Measurements from ENCODE around the gene TAF7.
"Not testable (repeated sequence)": the region's sequence is repeated elsewhere in the genome, so short reads cannot be mapped to it uniquely, and the experiment has no call there.

TAF7 gene

DNA sequence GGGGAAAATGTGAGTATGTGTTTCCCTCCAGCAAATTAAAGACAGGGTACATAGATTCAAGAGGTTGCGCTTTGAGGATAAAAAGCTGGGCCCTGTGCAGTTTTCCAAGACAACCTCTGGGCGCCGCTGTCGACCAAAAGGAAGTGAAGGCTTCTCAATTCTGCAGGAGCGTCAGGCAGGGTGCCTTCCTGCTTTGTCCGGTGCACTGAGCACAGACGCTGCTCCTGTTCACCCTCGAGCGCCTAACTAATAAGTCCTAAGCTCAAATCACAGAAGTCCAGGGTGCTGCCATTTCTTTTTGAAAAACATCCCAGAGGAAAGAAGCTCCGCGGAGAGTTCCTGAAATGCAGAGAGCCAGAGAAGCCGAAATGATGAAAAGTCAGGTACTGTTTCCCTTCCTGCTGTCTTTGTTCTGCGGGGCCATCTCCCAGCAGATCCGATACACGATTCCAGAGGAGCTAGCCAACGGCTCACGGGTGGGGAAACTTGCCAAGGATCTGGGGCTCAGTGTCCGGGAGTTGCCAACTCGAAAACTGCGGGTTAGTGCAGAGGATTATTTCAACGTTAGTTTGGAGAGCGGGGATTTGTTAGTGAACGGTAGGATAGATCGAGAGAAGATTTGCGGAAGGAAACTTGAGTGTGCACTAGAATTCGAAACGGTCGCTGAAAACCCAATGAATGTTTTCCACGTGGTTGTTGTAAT, 29.5 kb upstream of the TAF7 start, which contains the start of gene PCDHGB1:
PCDHGB1 (plus strand) TSS at position 183 of the 703 bp plus-strand sequence; CDS start at position 345, 162 bp downstream.
- no peaks in the 10 kb centered on the region for H3K36me3 ChIP-seq (ENCODE audit: low read length)
- peak within 1 kb of the TSS; percentile 46 for H3K4me2 ChIP-seq (ENCODE audit: low read depth, low read length, poor library complexity, severe bottlenecking)
- no peak for TF ChIP-seq EZH2phosphoT487 (conservative IDR thresholded peaks at IDR 0.05; ENCODE audit: low read length)
- TF ChIP-seq, protein P1, sequence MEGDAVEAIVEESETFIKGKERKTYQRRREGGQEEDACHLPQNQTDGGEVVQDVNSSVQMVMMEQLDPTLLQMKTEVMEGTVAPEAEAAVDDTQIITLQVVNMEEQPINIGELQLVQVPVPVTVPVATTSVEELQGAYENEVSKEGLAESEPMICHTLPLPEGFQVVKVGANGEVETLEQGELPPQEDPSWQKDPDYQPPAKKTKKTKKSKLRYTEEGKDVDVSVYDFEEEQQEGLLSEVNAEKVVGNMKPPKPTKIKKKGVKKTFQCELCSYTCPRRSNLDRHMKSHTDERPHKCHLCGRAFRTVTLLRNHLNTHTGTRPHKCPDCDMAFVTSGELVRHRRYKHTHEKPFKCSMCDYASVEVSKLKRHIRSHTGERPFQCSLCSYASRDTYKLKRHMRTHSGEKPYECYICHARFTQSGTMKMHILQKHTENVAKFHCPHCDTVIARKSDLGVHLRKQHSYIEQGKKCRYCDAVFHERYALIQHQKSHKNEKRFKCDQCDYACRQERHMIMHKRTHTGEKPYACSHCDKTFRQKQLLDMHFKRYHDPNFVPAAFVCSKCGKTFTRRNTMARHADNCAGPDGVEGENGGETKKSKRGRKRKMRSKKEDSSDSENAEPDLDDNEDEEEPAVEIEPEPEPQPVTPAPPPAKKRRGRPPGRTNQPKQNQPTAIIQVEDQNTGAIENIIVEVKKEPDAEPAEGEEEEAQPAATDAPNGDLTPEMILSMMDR (IDR thresholded peaks at IDR 0.05; ENCODE audit: insufficient read depth, low read length, poor library complexity, severe bottlenecking) = peak; percentile 46
- H3K79me2 ChIP-seq (ENCODE audit: insufficient read depth, low read length) = no peaks in the 10 kb centered on the region
- H3K27me3 ChIP-seq (ENCODE audit: low read length) = no peaks in the 10 kb centered on the region
- no peaks in the 10 kb centered on the region for H4K20me1 ChIP-seq (ENCODE audit: low read depth, low read length)
- 0 out of 2 replicates have a peak, but pooled peaks cover 5% of the 10 kb centered on the region for H3F3A ChIP-seq (ENCODE audit: insufficient read depth)
- H2AFZ ChIP-seq (ENCODE audit: low read depth, low read length, severe bottlenecking) = peak within 1 kb of the TSS; percentile 69
- no peaks in the 10 kb centered on the region for H3K9me2 ChIP-seq (replicated peaks; ENCODE audit: insufficient read depth, low read length)
- H3K9ac ChIP-seq (ENCODE audit: low read length) = peak within 1 kb of the TSS; percentile 30; the same call in 1 of the 2 replicates
- H3K27ac ChIP-seq (ENCODE audit: low read depth, low read length) = no peak within 1 kb of the TSS
- H3K4me3 ChIP-seq (ENCODE audit: insufficient read depth, low read length, poor library complexity, severe bottlenecking) = peak within 1 kb of the TSS; percentile 38
- H3K9me3 ChIP-seq (ENCODE audit: insufficient read depth, low read length) = no peaks in the 10 kb centered on the region

DNA sequence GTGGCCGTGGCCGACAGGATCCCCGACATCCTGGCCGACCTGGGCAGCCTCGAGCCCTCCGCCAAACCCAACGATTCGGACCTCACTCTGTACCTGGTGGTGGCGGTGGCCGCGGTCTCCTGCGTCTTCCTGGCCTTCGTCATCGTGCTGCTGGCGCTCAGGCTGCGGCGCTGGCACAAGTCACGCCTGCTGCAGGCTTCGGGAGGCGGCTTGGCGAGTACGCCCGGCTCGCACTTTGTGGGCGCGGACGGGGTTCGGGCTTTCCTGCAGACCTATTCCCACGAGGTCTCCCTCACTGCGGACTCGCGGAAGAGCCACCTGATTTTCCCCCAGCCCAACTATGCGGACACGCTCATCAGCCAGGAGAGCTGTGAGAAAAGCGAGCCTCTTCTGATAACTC, 25.4 kb upstream of the TAF7 start:
- not testable (repeated sequence) for H3K27ac ChIP-seq (ENCODE audit: low read depth, low read length); H3K4me2 ChIP-seq (ENCODE audit: low read depth, low read length, poor library complexity, severe bottlenecking); H3K79me2 ChIP-seq (ENCODE audit: insufficient read depth, low read length); H3K9ac ChIP-seq (ENCODE audit: low read length); H2AFZ ChIP-seq (ENCODE audit: low read depth, low read length, severe bottlenecking); H3K27me3 ChIP-seq (ENCODE audit: low read length); H3K9me2 ChIP-seq (replicated peaks; ENCODE audit: insufficient read depth, low read length); H3K36me3 ChIP-seq (ENCODE audit: low read length); H4K20me1 ChIP-seq (ENCODE audit: low read depth, low read length); H3K4me3 ChIP-seq (ENCODE audit: insufficient read depth, low read length, poor library complexity, severe bottlenecking); H3F3A ChIP-seq (ENCODE audit: insufficient read depth); H3K9me3 ChIP-seq (ENCODE audit: insufficient read depth, low read length)

DNA sequence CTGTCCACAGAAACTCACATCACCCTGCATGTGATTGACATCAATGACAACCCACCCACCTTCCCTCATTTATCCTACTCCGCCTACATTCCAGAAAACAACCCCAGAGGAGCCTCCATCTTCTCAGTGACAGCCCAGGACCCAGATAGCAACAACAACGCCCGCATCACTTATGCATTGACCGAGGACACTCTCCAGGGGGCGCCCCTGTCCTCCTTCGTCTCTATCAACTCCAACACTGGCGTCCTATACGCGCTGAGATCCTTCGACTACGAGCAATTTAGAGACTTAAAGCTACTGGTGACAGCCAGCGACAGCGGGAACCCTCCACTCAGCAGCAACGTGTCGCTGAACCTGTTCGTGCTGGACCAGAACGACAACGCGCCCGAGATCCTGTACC, 24.7 kb upstream of the TAF7 start:
- H3K9me3 ChIP-seq (ENCODE audit: insufficient read depth, low read length) = no peaks in the 10 kb centered on the region

More for the DNA sequence above, 24.7 kb upstream of the TAF7 start:
- H3K4me2 ChIP-seq (ENCODE audit: low read depth, low read length, poor library complexity, severe bottlenecking) = no peak overlapping the region
- no peaks in the 10 kb centered on the region for H3K79me2 ChIP-seq (ENCODE audit: insufficient read depth, low read length)
- no peak overlapping the region for H3K27ac ChIP-seq (ENCODE audit: low read depth, low read length)
- no peak overlapping the region for H3K9ac ChIP-seq (ENCODE audit: low read length)
- H3K9me2 ChIP-seq (replicated peaks; ENCODE audit: insufficient read depth, low read length) = no peaks in the 10 kb centered on the region
- TF ChIP-seq, protein P1 (IDR thresholded peaks at IDR 0.05; ENCODE audit: insufficient read depth, low read length, poor library complexity, severe bottlenecking) = no peak
- no peak for TF ChIP-seq EZH2phosphoT487 (conservative IDR thresholded peaks at IDR 0.05; ENCODE audit: low read length)
- H4K20me1 ChIP-seq (ENCODE audit: low read depth, low read length) = no peaks in the 10 kb centered on the region
- no peaks in the 10 kb centered on the region for H3K36me3 ChIP-seq (ENCODE audit: low read length)
- H3F3A ChIP-seq (ENCODE audit: insufficient read depth) = no peaks in the 10 kb centered on the region
- H2AFZ ChIP-seq (ENCODE audit: low read depth, low read length, severe bottlenecking) = no peak overlapping the region
- no peaks in the 10 kb centered on the region for H3K27me3 ChIP-seq (ENCODE audit: low read length)
- no peak overlapping the region for H3K4me3 ChIP-seq (ENCODE audit: insufficient read depth, low read length, poor library complexity, severe bottlenecking)

Measured in SU-DHL-6 (cell line).